T-helper 17 cell (primary cell): ENCODE measurements around the gene MANF. TPM values are rescaled to one million over a fixed set of nuclear protein-coding genes. Genes with fewer than 3 reads are reported as not detected.

ENCODE experiments used
- ATAC-seq: fragments of 150-1000 bp; cut with Tn5 transposase; 2 replicates; pipeline ENCODE4 v1.10.0; 2021; ENCODE audit warnings: mild to moderate bottlenecking, moderate library complexity
- DNase-seq, 3 donors: peaks; one replicate each; pipeline versions ENCODE4 v3.0.0 to v3.0.0-alpha.2; 2020 to 2021
- H3K9me3 ChIP-seq: one replicate; pipeline ENCODE4 v1.7.0; 2013; ENCODE audit warnings: low read length, mild to moderate bottlenecking; ENCODE audit not compliant: control insufficient read depth, poor library complexity, severe bottlenecking
- H3K27ac Mint-ChIP-seq: one replicate; pipeline ENCODE4 v1.8.0; 2022; ENCODE audit warnings: mild to moderate bottlenecking, moderate library complexity, mixed read lengths
- H3K27me3 Mint-ChIP-seq: one replicate; pipeline ENCODE4 v1.8.0; 2022; ENCODE audit warnings: mixed read lengths
- H3K36me3 Mint-ChIP-seq: one replicate; pipeline ENCODE4 v1.8.0; 2022; ENCODE audit warnings: low read depth, mixed read lengths
- H3K4me1 Mint-ChIP-seq: one replicate; pipeline ENCODE4 v1.8.0; 2022; ENCODE audit warnings: mild to moderate bottlenecking, mixed read lengths
- H3K4me3 Mint-ChIP-seq: one replicate; pipeline ENCODE4 v1.8.0; 2022; ENCODE audit warnings: mild to moderate bottlenecking, moderate library complexity, mixed read lengths
- total RNA-seq, 4 donors: library from RNA in 2 of 4; stranded (reverse) in 2 of 4; gene quantifications; one replicate each; pipeline ENCODE4 v1.2.3 and lab custom pipeline; 2022 to 2026

MANF gene
- 10 to 100 TPM; 35.4 to 43.3 TPM for total RNA-seq
- total RNA-seq (lab: John Stamatoyannopoulos, UW) = 28.0 to 50.5 reads per million in 2 donors

GRCh38 chr3:51384726-51385473 is at the start of gene MANF:
Gene MANF, plus strand, starts transcription at chr3:51385291. Its CDS starts 52 bp downstream, at chr3:51385343.
- Mint-ChIP-seq H3K27ac (peak within 1 kb of the TSS; percentile 99), H3K27me3 (no peaks in the 10 kb centered on the region)
- peak; percentile 95 for ATAC-seq

GRCh38 chr3:51336261-51336660 is 48.8 kb upstream of the MANF start:
- H3K9me3 ChIP-seq = no peaks in the 10 kb centered on the region
- Mint-ChIP-seq H3K27ac (no peak overlapping the region), H3K27me3 (no peaks in the 10 kb centered on the region), H3K4me1 (no peaks in the 10 kb centered on the region), H3K36me3 (no peaks in the 10 kb centered on the region), H3K4me3 (no peak overlapping the region)
- ATAC-seq = no peak
- no peak for DNase-seq

More at GRCh38 chr3:51384726-51385473, at the start of gene MANF:
- Mint-ChIP-seq H3K4me1 (peaks cover 39% of the 10 kb centered on the region), H3K36me3 (peaks cover 4% of the 10 kb centered on the region), H3K4me3 (peak within 1 kb of the TSS; percentile 96)
- DNase-seq = peak; percentile 94 to 98 (median 96)
- no peaks in the 10 kb centered on the region for H3K9me3 ChIP-seq

GRCh38 chr3:51337666-51338065 is 47.4 kb upstream of the MANF start:
- Mint-ChIP-seq H3K36me3 (no peaks in the 10 kb centered on the region), H3K27ac (no peak overlapping the region)
- no peak for DNase-seq

GRCh38 chr3:51338632-51339031 is 46.5 kb upstream of the MANF start:
- H3K27ac Mint-ChIP-seq = no peak overlapping the region
- H3K4me3 Mint-ChIP-seq = no peak overlapping the region
- peaks cover under 1% of the 10 kb centered on the region for H3K36me3 Mint-ChIP-seq
- H3K27me3 Mint-ChIP-seq = no peaks in the 10 kb centered on the region
- no peaks in the 10 kb centered on the region for H3K4me1 Mint-ChIP-seq
- DNase-seq = no peak
- no peak for ATAC-seq
- no peaks in the 10 kb centered on the region for H3K9me3 ChIP-seq

More at GRCh38 chr3:51337666-51338065, 47.4 kb upstream of the MANF start:
- H3K9me3 ChIP-seq = no peaks in the 10 kb centered on the region
- Mint-ChIP-seq H3K4me3 (no peak overlapping the region), H3K27me3 (no peaks in the 10 kb centered on the region), H3K4me1 (no peaks in the 10 kb centered on the region)
- no peak for ATAC-seq

GRCh38 chr3:51340013-51340829 is 44.9 kb upstream of the MANF start:
- DNase-seq (no peak), ATAC-seq (no peak)
- no peaks in the 10 kb centered on the region for H3K9me3 ChIP-seq
- H3K36me3 Mint-ChIP-seq = peaks cover 3% of the 10 kb centered on the region
- H3K27ac Mint-ChIP-seq = no peak overlapping the region
- no peaks in the 10 kb centered on the region for H3K4me1 Mint-ChIP-seq
- H3K27me3 Mint-ChIP-seq = no peaks in the 10 kb centered on the region
- H3K4me3 Mint-ChIP-seq = no peak overlapping the region

- Mint-ChIP-seq H3K4me1 (no peaks in the 10 kb centered on the region), H3K27ac (no peak overlapping the region), H3K4me3 (no peak overlapping the region), H3K36me3 (peaks cover 3% of the 10 kb centered on the region), H3K27me3 (no peaks in the 10 kb centered on the region)
- no peak for ATAC-seq
- DNase-seq = no peak
- no peaks in the 10 kb centered on the region for H3K9me3 ChIP-seq
Observed at GRCh38 chr3:51340989-51341636, 44.0 kb upstream of the MANF start.

GRCh38 chr3:51343918-51344687 is 41.0 kb upstream of the MANF start:
- DNase-seq = no peak
- no peak overlapping the region for H3K27ac Mint-ChIP-seq
- H3K4me1 Mint-ChIP-seq = no peaks in the 10 kb centered on the region
- no peaks in the 10 kb centered on the region for H3K9me3 ChIP-seq
- ATAC-seq = no peak
- peaks cover 3% of the 10 kb centered on the region for H3K36me3 Mint-ChIP-seq
- H3K27me3 Mint-ChIP-seq = no peaks in the 10 kb centered on the region
- no peak overlapping the region for H3K4me3 Mint-ChIP-seq

GRCh38 chr3:51350751-51351150 is 34.3 kb upstream of the MANF start:
- DNase-seq (no peak), ATAC-seq (no peak)
- H3K9me3 ChIP-seq = no peaks in the 10 kb centered on the region
- H3K36me3 Mint-ChIP-seq = no peaks in the 10 kb centered on the region
- H3K4me3 Mint-ChIP-seq = no peak overlapping the region
- no peak overlapping the region for H3K27ac Mint-ChIP-seq
- peaks cover 7% of the 10 kb centered on the region for H3K4me1 Mint-ChIP-seq
- peaks cover 4% of the 10 kb centered on the region for H3K27me3 Mint-ChIP-seq

GRCh38 chr3:51353131-51353530 is 32.0 kb upstream of the MANF start:
- no peaks in the 10 kb centered on the region for H3K9me3 ChIP-seq
- DNase-seq (no peak), ATAC-seq (no peak)
- Mint-ChIP-seq H3K4me1 (peaks cover 7% of the 10 kb centered on the region), H3K27ac (no peak overlapping the region), H3K27me3 (peaks cover 4% of the 10 kb centered on the region), H3K36me3 (no peaks in the 10 kb centered on the region), H3K4me3 (no peak overlapping the region)

- peaks cover 4% of the 10 kb centered on the region for H3K27me3 Mint-ChIP-seq
- no peak overlapping the region for H3K4me3 Mint-ChIP-seq
- H3K27ac Mint-ChIP-seq = no peak overlapping the region
- ATAC-seq (no peak), DNase-seq (no peak)
- no peaks in the 10 kb centered on the region for H3K9me3 ChIP-seq
- H3K36me3 Mint-ChIP-seq = no peaks in the 10 kb centered on the region
- H3K4me1 Mint-ChIP-seq = peaks cover 7% of the 10 kb centered on the region
Observed at GRCh38 chr3:51353691-51354090, 31.4 kb upstream of the MANF start.

GRCh38 chr3:51354172-51354571 is 30.9 kb upstream of the MANF start:
- H3K36me3 Mint-ChIP-seq = no peaks in the 10 kb centered on the region
- H3K4me1 Mint-ChIP-seq = peaks cover 7% of the 10 kb centered on the region
- no peaks in the 10 kb centered on the region for H3K9me3 ChIP-seq
- ATAC-seq = no peak
- H3K4me3 Mint-ChIP-seq = no peak overlapping the region
- no peak for DNase-seq
- H3K27me3 Mint-ChIP-seq = peaks cover 4% of the 10 kb centered on the region
- H3K27ac Mint-ChIP-seq = no peak overlapping the region

GRCh38 chr3:51354731-51355615 is 30.1 kb upstream of the MANF start:
- no peaks in the 10 kb centered on the region for H3K9me3 ChIP-seq
- DNase-seq (no peak), ATAC-seq (no peak)
- Mint-ChIP-seq H3K27ac (no peak overlapping the region), H3K27me3 (peaks cover 4% of the 10 kb centered on the region), H3K4me3 (no peak overlapping the region), H3K4me1 (peaks cover 7% of the 10 kb centered on the region), H3K36me3 (no peaks in the 10 kb centered on the region)
